Activated gamma-delta T cell (primary cell): ENCODE data around the gene INPP5K.
"Not testable (repeated sequence)": the region's sequence is repeated elsewhere in the genome, so short reads cannot be mapped to it uniquely, and the experiment has no call there.

Experiments used
- DNase-seq: peaks from one replicate; lab custom pipeline; 2025; lab: John Stamatoyannopoulos, UW
- total RNA-seq, 2 donors: gene quantifications; one replicate each; lab custom pipeline; 2026; lab: John Stamatoyannopoulos, UW

The INPP5K gene
- total RNA-seq = 67.9 to 73.8 reads per million in 2 donors

DNA sequence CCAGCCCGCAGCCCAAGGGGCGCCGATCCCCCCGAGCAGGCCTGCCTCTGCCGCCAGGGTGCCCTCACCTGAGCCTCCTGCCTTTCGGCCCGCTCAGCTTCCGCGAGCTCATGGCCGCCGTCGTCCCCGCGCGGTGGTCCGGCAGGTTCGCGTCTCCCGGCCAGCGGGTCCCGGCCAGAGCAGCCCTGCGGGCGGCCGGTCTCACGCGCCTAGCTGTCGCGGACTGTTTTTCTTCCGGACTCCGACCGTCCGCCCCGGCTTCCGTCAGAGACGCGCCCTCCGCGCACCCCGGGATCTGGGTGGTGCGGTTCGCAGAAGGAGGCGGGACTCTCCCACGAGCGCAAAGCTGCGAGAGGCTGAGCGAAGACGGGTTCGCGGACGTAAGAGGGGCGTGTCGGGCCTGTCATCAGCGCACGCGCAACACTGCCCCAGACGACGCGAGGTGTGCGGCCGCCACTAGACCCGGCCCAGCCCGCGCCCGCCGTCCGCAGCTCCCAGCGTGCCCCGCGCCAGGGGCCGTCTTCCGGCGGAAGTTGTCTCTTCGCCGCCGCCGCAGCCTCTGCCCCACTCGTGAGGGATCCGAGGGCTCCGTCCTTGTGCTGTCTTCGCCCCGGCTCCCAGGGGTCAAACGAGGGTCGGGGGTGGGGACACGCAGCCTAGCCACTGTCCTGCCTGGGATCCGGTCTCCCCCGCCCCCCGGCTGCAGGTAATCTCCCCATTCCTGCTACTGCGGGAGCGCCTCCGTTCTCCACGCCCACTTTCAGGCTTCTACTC, at the start of gene INPP5K:
Gene INPP5K, minus strand, starts transcription at position 225 of the 774 bp plus-strand sequence. Its CDS starts 113 bp downstream, at position 112.
- peak; percentile 98 for DNase-seq

DNA sequence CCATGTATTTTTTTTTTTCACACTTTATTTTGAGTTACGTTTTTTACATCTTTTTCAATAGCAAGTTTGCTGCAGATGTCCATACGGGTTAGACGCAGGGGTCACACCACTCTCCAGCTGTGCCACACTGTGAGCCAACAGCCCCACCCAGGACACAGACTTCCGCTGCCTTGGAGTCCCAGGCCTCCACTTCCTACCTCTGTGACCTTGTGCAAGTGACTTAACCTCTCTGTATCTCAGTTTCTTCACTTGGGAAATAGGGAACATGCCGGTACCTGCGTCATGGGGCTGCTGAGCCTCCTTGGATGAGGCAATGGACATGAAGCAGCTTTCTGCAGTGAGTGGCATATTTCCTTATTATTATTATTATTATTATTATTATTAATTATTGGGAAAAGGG, 49.5 kb upstream of the INPP5K start:
- no peak for DNase-seq

DNA sequence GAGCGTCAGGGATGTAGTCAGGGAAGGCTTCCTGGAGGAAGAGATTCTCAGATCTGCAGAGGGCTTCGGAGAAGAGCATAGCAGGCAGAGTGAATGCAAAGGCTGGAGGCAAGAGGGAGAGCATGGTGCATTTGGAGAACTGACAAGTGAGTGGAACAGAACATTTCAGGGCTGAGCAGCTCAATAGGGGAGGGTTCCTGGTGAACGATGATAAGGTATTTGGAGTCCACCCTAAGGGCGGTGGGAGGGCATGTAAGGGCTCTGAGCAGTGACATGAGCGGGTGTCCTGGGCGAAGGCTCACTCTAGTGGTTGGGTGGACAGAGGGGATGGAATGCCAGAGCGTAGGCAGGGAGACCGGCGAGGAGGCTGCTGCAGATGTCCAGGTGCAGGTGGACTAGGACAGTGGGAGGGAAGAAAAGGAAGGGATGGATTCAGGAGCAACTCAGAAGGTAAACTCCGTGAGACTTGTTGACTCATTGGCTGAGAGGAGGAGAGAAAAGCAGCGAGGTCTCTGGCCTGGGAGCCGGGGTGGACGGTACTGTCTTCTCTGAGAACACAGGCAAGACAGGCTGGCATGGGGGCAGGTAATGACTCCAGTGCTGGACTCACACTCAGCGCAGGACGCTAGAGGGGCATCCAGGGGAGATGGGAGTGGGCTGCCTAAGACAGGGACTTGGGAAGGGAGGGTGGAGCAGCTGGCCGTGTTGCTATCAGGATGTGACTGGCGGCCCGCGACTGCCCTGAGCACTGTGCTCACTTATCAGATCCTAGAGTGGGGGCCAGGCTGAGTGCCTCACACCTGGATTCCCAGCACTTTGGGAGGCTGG, 47.6 kb upstream of the INPP5K start:
- DNase-seq = no peak

DNA sequence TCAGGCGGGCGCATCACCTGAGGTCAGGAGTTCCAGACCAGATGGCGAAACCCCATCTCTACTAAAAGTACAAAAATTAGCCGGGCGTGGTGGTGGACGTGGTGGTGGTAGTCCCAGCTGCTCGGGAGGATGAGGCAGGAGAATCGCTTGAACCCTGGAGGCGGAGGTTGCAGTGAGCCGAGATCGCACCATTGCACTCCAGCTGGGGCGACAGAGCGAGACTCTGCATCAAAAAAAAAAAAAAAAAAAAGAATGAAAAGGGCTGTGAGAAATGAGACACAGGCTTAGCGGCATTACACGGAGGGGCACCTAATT, 47.0 kb upstream of the INPP5K start:
- DNase-seq = not testable (repeated sequence)

DNA sequence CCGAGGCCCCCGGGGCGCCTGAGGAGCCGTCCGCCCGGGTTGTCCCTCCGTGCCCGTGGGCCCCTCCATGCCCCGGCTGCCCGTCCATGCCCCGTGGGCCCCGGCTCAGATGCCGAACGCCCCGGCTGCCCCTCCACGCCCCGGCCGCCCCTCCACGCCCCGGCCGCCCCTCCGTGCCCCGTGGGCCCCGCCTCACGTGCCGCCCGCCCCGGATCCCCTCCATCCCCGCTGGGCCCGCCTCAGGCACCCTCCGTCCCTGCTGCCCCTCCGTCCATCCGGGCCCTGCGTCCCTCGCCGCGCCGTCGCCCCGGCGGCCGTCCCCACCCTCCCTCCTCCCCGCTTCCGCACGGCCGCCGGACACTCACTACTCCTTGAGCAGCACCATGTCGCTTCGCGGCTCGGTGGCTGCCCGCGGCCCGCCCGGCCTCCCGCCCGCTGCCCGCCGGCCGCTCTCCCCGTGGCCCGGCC, 45.8 kb upstream of the INPP5K start:
- DNase-seq = no peak

DNA sequence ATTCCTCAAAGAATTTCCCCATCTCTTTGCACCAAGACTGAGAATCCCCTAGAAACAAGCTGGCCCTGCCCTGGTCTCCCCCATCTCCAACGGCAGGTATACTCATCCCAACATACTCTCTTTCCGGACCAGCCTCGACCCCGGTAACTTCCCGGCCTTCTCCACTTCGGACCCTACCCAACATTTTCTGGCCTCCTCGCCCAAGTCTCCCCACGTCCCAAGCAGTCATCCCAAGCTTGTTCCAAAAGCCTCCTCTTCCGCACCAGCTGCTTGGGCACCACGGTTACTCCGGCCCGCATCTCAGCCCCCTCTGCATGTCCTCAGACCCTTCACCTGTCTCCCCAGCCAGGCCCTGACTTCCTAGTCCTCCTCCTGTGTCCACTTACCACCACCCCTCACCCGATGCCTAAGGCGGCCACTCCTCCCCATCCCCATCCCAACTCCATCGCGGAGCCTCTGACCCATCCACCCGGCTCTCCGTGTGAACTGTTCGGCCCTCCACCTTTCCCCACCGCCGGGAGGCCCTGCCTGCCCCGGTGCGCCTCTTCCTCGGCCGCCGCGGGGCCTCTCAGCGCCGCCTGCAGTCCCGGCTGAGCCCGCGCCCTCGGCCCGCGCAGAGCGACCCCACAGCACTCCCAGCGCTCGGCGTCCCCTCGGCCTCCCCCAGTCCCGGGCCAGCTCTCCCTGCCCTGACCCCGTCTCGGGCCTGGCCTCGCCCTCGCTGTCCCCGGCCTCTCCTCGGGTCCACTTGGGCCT, 45.2 kb upstream of the INPP5K start:
- DNase-seq = peak; percentile 31

DNA sequence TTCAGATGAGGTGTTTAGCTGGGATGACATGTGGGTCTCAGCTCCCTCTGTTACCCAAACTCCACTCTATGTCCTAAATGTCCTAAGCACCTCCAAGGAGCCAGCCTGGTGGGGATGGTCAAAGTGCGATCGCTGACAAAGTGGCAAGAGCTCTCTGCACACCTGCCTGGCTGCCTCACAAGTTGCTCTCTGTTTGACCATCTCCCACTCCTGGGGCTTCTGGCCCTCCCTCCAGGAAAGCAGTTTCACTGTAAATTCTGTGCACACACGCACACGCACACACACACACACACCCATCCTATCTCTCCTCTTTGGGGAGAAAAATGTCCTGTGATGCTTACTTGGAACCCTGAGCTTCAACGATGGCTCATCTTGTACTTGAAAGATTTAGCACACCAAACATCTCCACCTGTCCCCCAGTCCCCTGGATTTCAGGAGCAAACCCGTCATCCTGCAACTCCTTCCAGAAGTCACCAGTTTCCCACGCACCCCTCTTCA, 44.5 kb upstream of the INPP5K start:
- no peak for DNase-seq

DNA sequence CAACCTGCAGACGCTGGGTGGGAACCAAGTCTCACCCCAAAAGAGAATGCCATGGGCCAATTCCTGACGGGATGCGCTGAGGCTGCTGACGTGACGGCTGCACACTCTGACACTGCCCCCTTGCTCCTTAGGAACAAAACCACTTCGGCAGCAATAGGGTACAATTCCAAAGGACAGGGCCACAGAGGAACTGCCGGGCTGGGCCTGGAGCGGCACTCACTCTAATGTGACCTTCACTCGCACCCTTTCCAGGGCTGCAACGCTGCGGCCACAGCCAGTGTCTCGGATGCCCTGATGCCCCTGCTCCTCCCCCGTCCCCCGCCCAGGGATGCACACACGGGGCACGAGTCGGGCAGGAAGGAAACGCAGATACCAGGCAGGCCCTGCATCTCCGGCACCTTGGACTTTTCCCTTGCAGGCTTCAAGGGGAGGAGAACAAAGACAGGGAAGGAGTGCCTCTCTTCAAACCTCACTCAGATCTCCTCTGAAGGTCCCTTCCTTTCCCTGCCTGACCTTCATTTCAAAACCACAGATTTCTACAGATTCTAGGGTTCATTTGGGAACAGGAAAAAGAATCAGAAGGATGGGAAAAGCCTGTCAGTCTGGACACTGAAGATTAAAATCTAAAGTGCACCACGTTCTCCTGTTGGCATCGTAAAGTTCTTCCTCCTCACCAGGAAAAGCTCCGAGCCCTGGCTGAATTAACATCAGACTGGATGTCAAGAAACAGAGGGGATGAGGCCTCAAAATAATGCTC, 43.9 kb upstream of the INPP5K start:
- DNase-seq = no peak

DNA sequence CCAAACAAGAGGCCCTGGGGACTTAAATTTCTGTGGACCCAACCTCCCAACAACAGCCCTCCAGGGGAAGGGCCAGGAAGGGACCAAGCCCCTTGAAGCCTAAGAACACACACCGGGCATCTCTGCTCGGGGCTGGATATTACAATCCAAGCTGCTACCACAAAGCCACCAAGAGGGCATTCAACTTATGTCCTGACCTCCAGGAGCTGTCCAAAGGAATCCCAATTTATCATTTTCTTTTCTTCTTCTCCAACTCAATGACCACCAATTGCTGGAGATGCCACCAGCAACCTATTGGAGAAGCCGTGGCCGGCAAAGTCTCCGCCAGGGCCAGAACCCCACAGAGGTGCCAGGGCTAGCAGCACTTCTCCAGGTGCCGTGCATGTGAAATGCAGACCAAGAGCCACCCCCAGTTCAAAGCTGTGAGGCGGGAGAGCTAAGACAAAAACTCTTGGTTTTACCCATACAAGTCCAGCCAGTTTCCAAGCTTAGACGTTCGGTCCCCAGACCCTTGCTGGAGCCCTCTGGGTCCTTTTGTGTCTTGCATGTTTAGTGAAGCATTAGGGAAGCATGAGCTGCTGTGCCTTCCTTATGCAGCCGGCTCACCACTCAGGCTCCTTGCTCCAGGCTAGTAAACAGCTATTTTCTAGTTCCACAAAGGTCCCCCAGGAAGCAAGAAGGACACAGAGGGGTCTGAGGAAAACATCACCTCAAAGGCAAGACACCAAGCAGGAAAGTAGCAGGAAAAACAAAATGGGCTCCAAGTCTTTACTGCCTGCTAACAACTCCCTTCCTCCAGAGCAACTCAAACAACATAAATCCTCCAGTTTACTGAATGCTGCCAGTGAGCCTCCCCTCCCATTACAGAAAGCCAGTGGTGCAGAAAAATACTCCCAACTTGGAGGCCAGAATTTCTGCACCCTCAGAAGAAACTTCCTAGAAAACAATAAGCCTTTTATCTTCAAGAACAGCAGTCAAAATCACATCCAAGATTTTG, 42.9 kb upstream of the INPP5K start:
- no peak for DNase-seq

DNA sequence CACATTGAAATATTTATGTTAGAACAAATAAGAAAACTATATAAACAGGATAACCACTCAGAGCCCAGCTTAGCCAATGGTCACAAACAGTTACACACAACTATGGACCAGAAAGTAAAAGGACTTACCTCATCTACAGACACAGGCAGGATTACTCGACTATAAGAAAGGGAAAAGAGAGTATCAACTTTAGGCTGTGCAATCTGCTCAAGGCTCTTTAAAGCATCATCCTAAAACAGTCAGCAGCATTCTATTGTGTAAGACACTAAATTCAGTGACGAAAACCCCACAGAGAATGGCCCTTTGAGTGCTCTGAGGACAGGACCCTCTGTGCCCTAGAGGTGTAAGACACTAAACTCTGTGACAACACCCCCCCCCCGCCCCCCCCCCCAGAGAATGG, 42.0 kb upstream of the INPP5K start:
- no peak for DNase-seq

DNA sequence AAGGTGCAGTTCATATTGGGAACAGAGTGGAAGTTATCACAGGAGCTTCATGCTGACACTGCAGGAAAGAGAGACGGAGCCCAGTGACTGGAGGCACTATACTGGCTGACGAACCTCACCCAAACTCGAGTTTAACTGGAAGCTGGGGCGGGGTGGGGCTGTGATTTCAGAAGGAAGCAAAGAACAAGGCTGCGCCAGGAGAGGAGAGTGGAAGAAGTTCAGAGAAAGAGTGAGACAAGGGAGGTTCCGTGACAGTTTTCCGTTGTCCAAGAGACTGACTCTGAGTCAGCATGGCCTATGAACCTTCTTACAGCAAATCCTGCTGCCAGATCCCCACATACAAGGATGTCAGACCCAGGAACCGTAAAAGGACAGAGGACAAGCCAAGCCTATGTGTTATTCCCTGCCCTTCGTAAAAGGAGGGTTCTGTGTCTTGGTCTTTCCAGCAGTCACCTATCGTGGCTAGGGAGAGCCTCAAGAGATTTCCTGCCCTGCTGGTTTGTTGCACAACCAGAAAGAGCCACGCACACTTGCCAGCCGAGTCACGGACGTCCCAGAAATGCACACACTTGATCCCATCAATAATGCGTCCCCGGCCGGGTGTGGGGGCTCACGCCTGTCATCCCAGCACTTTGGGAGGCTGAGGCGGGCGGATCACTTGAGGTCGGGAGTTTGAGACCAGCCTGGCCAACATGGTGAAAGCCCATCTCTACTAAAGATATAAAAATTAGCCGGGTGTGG, 41.1 kb upstream of the INPP5K start:
- no peak for DNase-seq

DNA sequence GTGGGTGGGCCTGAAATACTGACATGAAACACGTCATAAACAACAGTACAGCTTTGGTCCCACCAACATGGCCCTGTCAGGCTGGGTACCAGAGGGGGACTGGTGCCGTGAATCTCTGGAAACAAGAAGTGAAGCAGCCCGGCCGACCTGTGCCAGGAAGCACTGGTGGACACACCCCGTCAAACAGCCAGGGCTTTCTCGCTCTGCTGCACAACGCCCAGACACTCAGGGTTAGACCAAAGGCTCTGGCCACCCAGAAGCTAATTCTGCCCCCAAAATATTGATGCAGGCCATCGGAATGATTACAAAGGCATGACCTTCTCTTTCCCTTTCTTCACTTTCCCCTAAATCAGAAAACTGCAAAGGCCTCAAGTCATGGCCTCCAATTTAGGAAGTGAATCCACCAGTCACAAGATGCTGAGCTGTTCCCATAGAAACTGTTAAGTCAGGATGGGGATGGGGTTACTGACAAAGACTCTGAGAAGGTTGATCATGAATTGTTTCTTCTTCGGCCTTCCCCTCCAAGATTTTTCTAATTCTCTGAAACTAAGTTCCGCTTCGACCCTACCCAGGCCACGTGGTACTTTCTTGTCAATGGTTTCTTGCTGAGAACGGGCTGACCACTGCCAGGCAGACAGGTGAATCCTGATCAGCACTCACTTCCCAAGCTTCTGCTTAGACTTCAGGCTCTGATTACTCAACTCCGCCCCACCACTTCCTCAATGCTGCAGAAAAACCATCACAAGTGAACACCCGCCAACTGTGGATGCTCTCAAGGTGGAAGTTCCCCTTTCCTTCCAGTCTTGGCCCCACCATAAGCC, 39.4 kb upstream of the INPP5K start:
- no peak for DNase-seq

DNA sequence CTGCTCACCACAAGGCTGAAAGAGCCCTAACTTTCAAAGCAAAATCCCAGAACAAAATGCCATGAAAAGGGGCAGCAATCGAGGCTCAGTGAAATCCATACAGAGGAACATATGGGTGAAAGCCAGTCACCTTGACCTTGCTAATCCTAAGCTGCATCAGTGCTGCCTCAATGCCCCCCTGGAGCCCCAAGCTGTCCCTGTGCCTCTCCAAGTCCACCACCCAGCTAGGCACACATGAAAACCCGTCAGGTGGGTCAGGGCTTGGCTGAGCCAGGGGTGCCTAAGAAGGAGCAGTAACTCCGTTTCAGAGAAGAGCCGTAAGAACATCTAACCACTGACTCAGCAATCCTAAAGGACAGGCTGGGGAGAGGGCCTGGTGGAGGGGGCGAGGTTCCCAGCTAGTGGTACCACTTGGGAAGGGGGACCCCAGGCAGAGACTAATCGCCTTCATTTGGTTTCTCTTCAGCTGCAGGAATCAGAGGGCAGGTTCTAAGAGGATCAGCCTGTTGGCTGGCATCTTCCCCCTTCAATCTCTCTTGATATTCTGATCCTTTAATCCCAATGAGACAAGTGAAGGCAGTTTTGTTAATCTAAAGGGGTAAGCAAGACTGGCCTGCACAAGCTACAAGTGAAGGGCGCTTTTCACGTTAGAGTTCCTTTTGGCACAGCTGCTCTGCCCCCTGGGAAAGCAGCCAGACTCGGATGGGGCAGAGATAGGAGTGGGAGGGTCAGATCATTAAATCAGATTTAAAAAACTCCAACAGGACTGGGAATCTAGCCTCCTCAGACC, 38.5 kb upstream of the INPP5K start:
- DNase-seq = no peak

DNA sequence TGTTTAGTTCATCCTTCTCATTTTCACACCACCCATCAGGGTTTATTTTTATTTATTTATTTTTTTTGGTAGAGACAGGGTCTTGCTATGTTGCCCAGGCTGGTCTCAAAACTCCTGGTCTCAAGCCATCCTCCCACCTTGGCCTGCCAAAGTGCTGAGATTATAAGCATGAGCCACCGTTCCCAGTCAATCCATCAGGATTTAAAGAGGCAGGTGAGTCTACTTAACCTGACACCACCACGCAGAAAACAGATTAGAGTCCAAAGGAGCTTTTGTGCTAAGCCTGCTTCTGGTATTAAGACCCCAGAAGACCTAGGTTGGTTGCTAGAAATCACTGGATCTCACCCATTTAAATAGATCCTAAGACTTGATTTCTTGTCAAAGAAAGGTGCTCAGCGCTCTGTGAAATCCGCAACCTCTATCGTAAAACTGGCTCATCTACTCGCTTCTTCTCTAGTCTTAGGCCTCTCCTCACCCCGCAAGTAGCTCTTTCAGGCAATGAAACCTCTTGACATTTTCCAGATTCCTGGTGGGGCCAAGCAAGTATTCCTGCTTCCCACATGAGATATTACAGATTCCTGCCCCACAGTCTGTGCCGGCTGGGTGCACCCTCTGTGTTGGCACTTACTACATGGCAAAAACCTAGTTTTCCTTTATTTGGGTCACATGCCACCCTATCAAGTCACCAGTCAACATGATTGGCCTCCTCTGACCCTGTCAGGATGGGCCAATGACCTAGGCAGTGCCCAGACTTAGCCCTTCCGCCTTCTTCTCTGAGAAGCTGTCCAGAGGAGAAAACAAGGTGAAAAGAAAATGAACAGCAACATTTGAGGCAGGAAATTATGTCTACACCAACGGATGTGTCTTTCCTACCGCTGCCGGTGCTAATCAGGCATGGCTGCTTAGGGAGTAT, 37.2 kb upstream of the INPP5K start:
- DNase-seq = no peak

DNA sequence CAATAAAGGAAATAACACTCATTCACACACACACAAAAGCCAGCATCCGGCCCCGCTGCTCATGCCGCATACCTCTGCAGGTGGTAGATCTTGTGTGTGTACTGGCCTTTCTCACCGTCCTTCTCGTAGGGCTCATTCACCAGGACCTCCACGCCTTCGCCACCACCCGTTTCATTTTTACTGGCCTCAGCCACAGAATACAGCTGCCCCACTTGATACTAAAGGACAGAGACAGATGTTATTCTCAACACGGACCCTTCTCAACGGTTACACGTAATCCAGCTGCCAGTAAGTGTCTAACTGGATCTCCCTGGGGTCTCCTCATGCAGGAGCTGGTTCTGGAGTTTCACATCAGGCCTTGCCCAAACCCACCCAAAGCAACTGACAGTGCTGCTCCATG, 36.5 kb upstream of the INPP5K start:
- no peak for DNase-seq

DNA sequence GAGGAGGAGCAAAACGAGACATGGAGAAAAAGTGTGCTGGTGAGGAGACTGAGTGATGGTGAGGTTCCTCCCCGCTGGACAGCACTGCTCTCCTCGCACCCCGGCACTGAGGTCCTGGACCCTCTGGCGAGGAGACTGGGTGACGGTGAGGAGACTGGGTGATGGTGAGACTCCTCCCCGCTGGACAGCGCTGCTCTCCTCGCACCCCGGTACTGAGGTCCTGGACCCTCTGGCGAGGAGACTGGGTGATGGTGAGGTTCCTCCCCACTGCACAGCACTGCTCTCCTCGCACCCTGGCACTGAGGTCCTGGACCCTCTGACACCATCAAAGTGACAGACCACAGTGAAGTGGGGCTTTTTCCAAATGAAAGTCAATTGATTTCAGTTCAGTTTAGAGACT, 35.3 kb upstream of the INPP5K start:
- no peak for DNase-seq

DNA sequence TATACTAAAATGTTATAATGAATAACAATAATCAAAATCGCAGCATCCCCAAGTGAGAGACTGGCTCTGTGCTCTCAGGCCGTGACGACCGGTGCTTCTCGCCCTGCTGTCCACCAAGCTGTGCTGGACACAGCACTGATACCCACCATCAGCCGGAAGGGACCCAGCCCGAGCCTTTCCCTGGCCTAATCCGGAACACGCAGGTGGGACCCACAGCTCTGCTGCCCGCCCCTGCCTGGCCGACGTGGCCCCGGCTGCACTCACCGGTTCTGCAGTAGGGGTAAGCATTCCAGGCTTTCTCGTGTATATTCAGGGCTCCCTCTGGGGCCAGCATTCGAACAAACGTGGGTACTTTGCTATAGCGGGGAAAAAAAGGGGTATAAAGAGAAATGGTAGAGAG, 31.6 kb upstream of the INPP5K start:
- DNase-seq = no peak
